ENCODE measurements around the gene GRIP2.

DNA sequence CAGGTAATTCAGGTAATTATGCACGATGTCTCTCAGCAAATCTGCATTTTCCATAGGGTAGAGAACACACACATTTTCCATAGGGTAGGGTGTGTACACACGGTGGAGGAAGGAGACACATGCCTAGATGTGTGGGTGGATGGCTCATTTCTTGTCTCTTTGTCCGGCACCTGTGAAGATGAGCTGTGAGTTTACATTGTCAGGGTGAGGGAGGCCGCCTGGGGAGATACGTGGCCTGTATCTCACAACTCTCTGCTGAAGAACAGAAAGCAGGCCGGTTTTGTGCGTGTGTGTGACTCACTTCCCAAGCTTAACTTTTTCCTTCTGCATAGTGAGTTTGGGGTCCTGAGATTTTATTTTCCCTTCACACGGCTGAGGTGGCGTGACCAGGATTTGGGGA is 77.4 kb downstream of the GRIP2 start:
- no peak for TF ChIP-seq EP300 (conservative IDR thresholded peaks at IDR 0.05; ENCODE audit: poor library complexity, severe bottlenecking)
- TF ChIP-seq, protein P1, sequence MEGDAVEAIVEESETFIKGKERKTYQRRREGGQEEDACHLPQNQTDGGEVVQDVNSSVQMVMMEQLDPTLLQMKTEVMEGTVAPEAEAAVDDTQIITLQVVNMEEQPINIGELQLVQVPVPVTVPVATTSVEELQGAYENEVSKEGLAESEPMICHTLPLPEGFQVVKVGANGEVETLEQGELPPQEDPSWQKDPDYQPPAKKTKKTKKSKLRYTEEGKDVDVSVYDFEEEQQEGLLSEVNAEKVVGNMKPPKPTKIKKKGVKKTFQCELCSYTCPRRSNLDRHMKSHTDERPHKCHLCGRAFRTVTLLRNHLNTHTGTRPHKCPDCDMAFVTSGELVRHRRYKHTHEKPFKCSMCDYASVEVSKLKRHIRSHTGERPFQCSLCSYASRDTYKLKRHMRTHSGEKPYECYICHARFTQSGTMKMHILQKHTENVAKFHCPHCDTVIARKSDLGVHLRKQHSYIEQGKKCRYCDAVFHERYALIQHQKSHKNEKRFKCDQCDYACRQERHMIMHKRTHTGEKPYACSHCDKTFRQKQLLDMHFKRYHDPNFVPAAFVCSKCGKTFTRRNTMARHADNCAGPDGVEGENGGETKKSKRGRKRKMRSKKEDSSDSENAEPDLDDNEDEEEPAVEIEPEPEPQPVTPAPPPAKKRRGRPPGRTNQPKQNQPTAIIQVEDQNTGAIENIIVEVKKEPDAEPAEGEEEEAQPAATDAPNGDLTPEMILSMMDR (IDR thresholded peaks at IDR 0.05; ENCODE audit: poor library complexity, severe bottlenecking), result no peak
- TF ChIP-seq TAF1 (IDR thresholded peaks at IDR 0.05; ENCODE audit: low read depth), result no peak
- TF ChIP-seq EZH2 (IDR thresholded peaks at IDR 0.05; ENCODE audit: borderline replicate concordance, insufficient read depth, low read length, poor library complexity, severe bottlenecking), result no peak
